MM.1S (cell line): ENCODE data around the gene LCAT.

ENCODE experiments used
- DNase-seq: peaks from one replicate; pipeline ENCODE4 v3.0.0-alpha.2; 2015
- H2AFZ ChIP-seq: fragments of 300-600 bp; sonication (generic); 2 replicates; pipeline ENCODE4 v1.6.0; 2016; ENCODE audit warnings: antibody characterized with exemption, low read length
- H3F3A ChIP-seq: fragments of 300-600 bp; sonication (generic); 2 replicates; pipeline ENCODE4 v1.6.1; 2016; ENCODE audit warnings: mild to moderate bottlenecking, antibody characterized with exemption, low read length, moderate library complexity, mixed read lengths; ENCODE audit not compliant: insufficient read depth
- H3K27ac ChIP-seq: fragments of 300-600 bp; sonication (generic); 2 replicates; pipeline ENCODE4 v1.5.1; 2016; ENCODE audit warnings: mild to moderate bottlenecking, low read length
- H3K27me3 ChIP-seq: fragments of 300-600 bp; sonication (generic); replicated peaks from 2 replicates; pipeline ENCODE4 v1.6.0; 2016; ENCODE audit warnings: low read length; ENCODE audit not compliant: insufficient read depth
- H3K36me3 ChIP-seq: fragments of 300-600 bp; sonication (generic); replicated peaks from 2 replicates; pipeline ENCODE4 v1.6.1; 2016; ENCODE audit warnings: mild to moderate bottlenecking, low read length, mixed read lengths; ENCODE audit not compliant: insufficient read depth
- H3K4me1 ChIP-seq: fragments of 300-600 bp; sonication (generic); 2 replicates; pipeline ENCODE4 v1.6.1; 2016; ENCODE audit warnings: low read length, mixed read lengths
- H3K4me2 ChIP-seq: fragments of 300-600 bp; sonication (generic); 2 replicates; pipeline ENCODE4 v1.6.0; 2016; ENCODE audit warnings: low read depth, low read length
- H3K4me3 ChIP-seq: fragments of 300-600 bp; sonication (generic); 2 replicates; pipeline ENCODE4 v1.5.1; 2016; ENCODE audit warnings: low read length, mixed read lengths
- H3K79me2 ChIP-seq: fragments of 300-600 bp; sonication (generic); 2 replicates; pipeline ENCODE4 v1.6.1; 2016; ENCODE audit warnings: mixed run types, low read length, mixed read lengths
- H3K9ac ChIP-seq: fragments of 300-600 bp; sonication (generic); 2 replicates; pipeline ENCODE4 v1.6.1; 2016; ENCODE audit warnings: low read length, mixed read lengths
- H3K9me2 ChIP-seq: fragments of 300-600 bp; sonication (generic); replicated peaks from 2 replicates; pipeline ENCODE4 v1.6.1; 2016; ENCODE audit warnings: mild to moderate bottlenecking, low read length, mixed read lengths; ENCODE audit not compliant: insufficient read depth
- H3K9me3 ChIP-seq: fragments of 300-600 bp; sonication (generic); replicated peaks from 2 replicates; pipeline ENCODE4 v1.6.1; 2016; ENCODE audit warnings: mild to moderate bottlenecking, low read length, mixed read lengths; ENCODE audit not compliant: insufficient read depth
- H4K20me1 ChIP-seq: fragments of 300-600 bp; sonication (generic); 2 replicates; pipeline ENCODE4 v1.6.1; 2016; ENCODE audit warnings: mild to moderate bottlenecking, low read length, moderate library complexity, mixed read lengths; ENCODE audit not compliant: insufficient read depth
- CTCF ChIP-seq: fragments of 300-600 bp; sonication (generic); IDR thresholded peaks from 2 replicates; pipeline ENCODE4 v1.5.1; 2016; ENCODE audit warnings: antibody characterized with exemption, low read length, mixed read lengths
- EZH2 ChIP-seq: fragments of 300-600 bp; sonication (generic); optimal IDR thresholded peaks from 2 replicates; pipeline ENCODE3; 2017; ENCODE audit warnings: low read depth, mild to moderate bottlenecking, antibody characterized with exemption, low read length, mixed read lengths
- EZH2phosphoT487 ChIP-seq: fragments of 300-600 bp; sonication (generic); IDR thresholded peaks from 2 replicates; pipeline ENCODE4 v1.6.1; 2018; ENCODE audit warnings: antibody characterized with exemption, low read length

Gene LCAT

GRCh38 chr16:67936880-67937605, 6.9 kb downstream of the LCAT start:
- H3K36me3 ChIP-seq = no peaks in the 10 kb centered on the region; the same call in 1 of the 2 replicates
- DNase-seq = peak; percentile 95
- H3F3A ChIP-seq = peaks cover 17% of the 10 kb centered on the region
- H3K4me1 ChIP-seq = peaks cover 15% of the 10 kb centered on the region
- peak overlapping the region; percentile 99 for H3K4me3 ChIP-seq
- no peaks in the 10 kb centered on the region for H3K27me3 ChIP-seq
- peak overlapping the region; percentile 87 for H3K4me2 ChIP-seq
- no peak for TF ChIP-seq EZH2
- TF ChIP-seq EZH2phosphoT487 = no peak
- TF ChIP-seq CTCF = no peak
- H3K9ac ChIP-seq = peak overlapping the region; percentile 89
- H3K9me2 ChIP-seq = no peaks in the 10 kb centered on the region
- peak overlapping the region; percentile 49 for H2AFZ ChIP-seq
- H4K20me1 ChIP-seq = no peaks in the 10 kb centered on the region
- no peaks in the 10 kb centered on the region for H3K9me3 ChIP-seq
- H3K27ac ChIP-seq = peak overlapping the region; percentile 82
- peaks cover 30% of the 10 kb centered on the region for H3K79me2 ChIP-seq

GRCh38 chr16:67936124-67936879, 7.6 kb downstream of the LCAT start, which contains the start of gene PSMB10:
PSMB10 (minus strand) TSS chr16:67936850; CDS start chr16:67936749, 101 bp downstream.
- TF ChIP-seq EZH2phosphoT487 = no peak
- TF ChIP-seq EZH2 = no peak
- H2AFZ ChIP-seq = peak within 1 kb of the TSS; percentile 69
- peak within 1 kb of the TSS; percentile 82 for H3K27ac ChIP-seq
- no peak for DNase-seq
- H3K9ac ChIP-seq = peak within 1 kb of the TSS; percentile 89
- no peaks in the 10 kb centered on the region for H3K9me2 ChIP-seq
- H3K4me3 ChIP-seq = peak within 1 kb of the TSS; percentile 99
- H4K20me1 ChIP-seq = no peaks in the 10 kb centered on the region
- H3F3A ChIP-seq = peaks cover 16% of the 10 kb centered on the region
- peak within 1 kb of the TSS; percentile 87 for H3K4me2 ChIP-seq
- H3K36me3 ChIP-seq = no peaks in the 10 kb centered on the region; the same call in 1 of the 2 replicates
- H3K4me1 ChIP-seq = peaks cover 15% of the 10 kb centered on the region
- no peaks in the 10 kb centered on the region for H3K27me3 ChIP-seq
- H3K79me2 ChIP-seq = peaks cover 30% of the 10 kb centered on the region
- H3K9me3 ChIP-seq = no peaks in the 10 kb centered on the region

GRCh38 chr16:67935402-67936123, 8.4 kb downstream of the LCAT start:
- peak; percentile 99 for DNase-seq
- Histone ChIP-seq H3K79me2 (peaks cover 30% of the 10 kb centered on the region), H3K36me3 (no peaks in the 10 kb centered on the region; the same call in 1 of the 2 replicates), H3F3A (peaks cover 16% of the 10 kb centered on the region), H3K4me3 (peak overlapping the region; percentile 99), H3K27ac (peak overlapping the region; percentile 82; the same call in 1 of the 2 replicates), H3K9me2 (no peaks in the 10 kb centered on the region), H3K9me3 (no peaks in the 10 kb centered on the region), H3K9ac (peak overlapping the region; percentile 89), H3K27me3 (no peaks in the 10 kb centered on the region), H3K4me1 (peaks cover 15% of the 10 kb centered on the region), H4K20me1 (no peaks in the 10 kb centered on the region), H3K4me2 (peak overlapping the region; percentile 94), H2AFZ (peak overlapping the region; percentile 69)
- TF ChIP-seq EZH2phosphoT487 = no peak
- no peak for TF ChIP-seq EZH2
- TF ChIP-seq CTCF = no peak
